HEK293 (cell line): Measurements from ENCODE around the gene WWOX.

Experiments
- CTCF ChIA-PET: fragments of 350-600 bp; formaldehyde crosslinking; extraction: SDS; loops from one replicate; lab custom pipeline; 2021; ENCODE audit warnings: antibody characterized with exemption; lab: Yijun Ruan, JAX
- POLR2A ChIA-PET: fragments of 300-600 bp; formaldehyde crosslinking; extraction: SDS; loops from one replicate; lab custom pipeline; 2020; ENCODE audit warnings: antibody characterized with exemption, inconsistent platforms; lab: Yijun Ruan, JAX
- H3K27ac ChIP-seq: fragments of 200-500 bp; sonication (Bioruptor generic); 2 replicates; pipeline ENCODE4 v1.5.1; 2014; ENCODE audit warnings: low read depth, low read length, control low read depth, inconsistent platforms; ENCODE audit errors: extremely low read depth
- H3K36me3 ChIP-seq, 2 experiments: fragments of 200-500 bp in 1 of 2; sonication (Bioruptor generic) in 1 of 2; 1 replicate in 1 of 2; 2 replicates in 1 of 2; pipeline ENCODE4 v1.5.1; 2014 to 2017; ENCODE audit warnings: inconsistent platforms in 2 of 2, low read length in 2 of 2; ENCODE audit not compliant: control insufficient read depth in 2 of 2, insufficient read depth in 1 of 2
- H3K4me1 ChIP-seq: fragments of 200-500 bp; sonication (Bioruptor generic); 2 replicates; pipeline ENCODE4 v1.5.1; 2014; ENCODE audit warnings: mild to moderate bottlenecking, low read length, inconsistent platforms; ENCODE audit not compliant: control insufficient read depth, insufficient read depth
- H3K4me3 ChIP-seq: 2 replicates; pipeline ENCODE4 v1.5.1; 2011; ENCODE audit warnings: low read depth, mild to moderate bottlenecking, control low read depth, low read length, moderate library complexity
- H3K9me3 ChIP-seq: fragments of 200-500 bp; sonication (Bioruptor generic); 2 replicates; pipeline ENCODE4 v1.5.1; 2014; ENCODE audit warnings: low read depth, low read length, inconsistent platforms; ENCODE audit not compliant: control insufficient read depth, insufficient read depth
- GLI2 ChIP-seq: fragments of 450-650 bp; formaldehyde crosslinking; IDR thresholded peaks from 2 replicates; pipeline ENCODE4; 2017; ENCODE audit warnings: missing biosample characterization, missing genetic modification characterization, low read depth, borderline replicate concordance
- HIC1 ChIP-seq: fragments of 450-650 bp; formaldehyde crosslinking; IDR thresholded peaks from 2 replicates; pipeline ENCODE4 v1.5.1; 2016; ENCODE audit warnings: missing biosample characterization, missing genetic modification characterization
- KLF16 ChIP-seq: fragments of 450-650 bp; formaldehyde crosslinking; IDR thresholded peaks from 2 replicates; pipeline ENCODE4 v1.5.1; 2017; ENCODE audit warnings: missing biosample characterization, missing genetic modification characterization
- MEIS1 ChIP-seq: sonication (generic); formaldehyde crosslinking; IDR thresholded peaks from 2 replicates; pipeline ENCODE4 v1.8.1; 2022; ENCODE audit warnings: missing genetic modification reagents, mild to moderate bottlenecking, borderline replicate concordance
- PRDM2 ChIP-seq: fragments of 450-650 bp; formaldehyde crosslinking; IDR thresholded peaks from 2 replicates; pipeline ENCODE4 v1.5.1; 2016; ENCODE audit warnings: missing biosample characterization, missing genetic modification characterization, borderline replicate concordance
- TRIM28 ChIP-seq: IDR thresholded peaks from 2 replicates; pipeline ENCODE4 v1.6.1; 2011; ENCODE audit warnings: low read length, control low read depth, borderline replicate concordance
- ZBTB6 ChIP-seq: fragments of 450-650 bp; formaldehyde crosslinking; IDR thresholded peaks from 2 replicates; pipeline ENCODE4 v1.5.1; 2017; ENCODE audit warnings: missing biosample characterization, missing genetic modification characterization
- ZFP37 ChIP-seq: fragments of 450-650 bp; formaldehyde crosslinking; IDR thresholded peaks from 2 replicates; pipeline ENCODE4 v1.5.1; 2016; ENCODE audit warnings: missing biosample characterization, missing genetic modification characterization
- ZFP41 ChIP-seq: fragments of 450-650 bp; formaldehyde crosslinking; IDR thresholded peaks from 2 replicates; pipeline ENCODE4 v1.5.1; 2016; ENCODE audit warnings: missing biosample characterization, missing genetic modification characterization, borderline replicate concordance
- ZNF132 ChIP-seq: fragments of 450-650 bp; formaldehyde crosslinking; IDR thresholded peaks from 2 replicates; pipeline ENCODE4 v1.5.1; 2017; ENCODE audit warnings: missing biosample characterization, missing genetic modification characterization, borderline replicate concordance
- ZNF174 ChIP-seq: fragments of 450-650 bp; formaldehyde crosslinking; IDR thresholded peaks from 2 replicates; pipeline ENCODE4 v1.5.0; 2017; ENCODE audit warnings: missing biosample characterization, mild to moderate bottlenecking, missing genetic modification characterization
- ZNF26 ChIP-seq: fragments of 450-650 bp; formaldehyde crosslinking; IDR thresholded peaks from 2 replicates; pipeline ENCODE4 v1.5.1; 2016; ENCODE audit warnings: missing biosample characterization, missing genetic modification characterization
- ZNF311 ChIP-seq: fragments of 450-650 bp; formaldehyde crosslinking; IDR thresholded peaks from 2 replicates; pipeline ENCODE4 v1.5.1; 2017; ENCODE audit warnings: missing biosample characterization, missing genetic modification characterization, borderline replicate concordance
- ZNF350 ChIP-seq: fragments of 450-650 bp; formaldehyde crosslinking; IDR thresholded peaks from 2 replicates; pipeline ENCODE4 v1.5.0; 2017; ENCODE audit warnings: missing biosample characterization, mild to moderate bottlenecking, missing genetic modification characterization
- ZNF48 ChIP-seq: fragments of 450-650 bp; formaldehyde crosslinking; IDR thresholded peaks from 2 replicates; pipeline ENCODE4 v1.5.1; 2016; ENCODE audit warnings: missing biosample characterization, missing genetic modification characterization
- ZNF510 ChIP-seq: fragments of 450-650 bp; formaldehyde crosslinking; IDR thresholded peaks from 2 replicates; pipeline ENCODE4 v1.5.1; 2018; ENCODE audit warnings: mild to moderate bottlenecking, missing genetic modification characterization, missing biosample characterization; ENCODE audit not compliant: insufficient replicate concordance
- ZNF555 ChIP-seq: fragments of 450-650 bp; formaldehyde crosslinking; conservative IDR thresholded peaks from 2 replicates; pipeline ENCODE4 v1.5.1; 2017; ENCODE audit warnings: missing biosample characterization, mild to moderate bottlenecking, missing genetic modification characterization, inconsistent platforms
- ZNF621 ChIP-seq: fragments of 450-650 bp; formaldehyde crosslinking; IDR thresholded peaks from 2 replicates; pipeline ENCODE4 v1.5.1; 2017; ENCODE audit warnings: missing biosample characterization, missing genetic modification characterization
- ZNF626 ChIP-seq: fragments of 450-650 bp; sonication (Bioruptor Pico); formaldehyde crosslinking; IDR thresholded peaks from 2 replicates; pipeline ENCODE4 v1.5.1; 2018; ENCODE audit warnings: missing biosample characterization, missing genetic modification characterization, inconsistent platforms
- ZNF747 ChIP-seq: fragments of 450-650 bp; formaldehyde crosslinking; IDR thresholded peaks from 2 replicates; pipeline ENCODE4 v1.5.1; 2016; ENCODE audit warnings: missing biosample characterization, missing genetic modification characterization

WWOX gene

GRCh38 chr16:78563905-78564304 lies 464.5 kb downstream of the WWOX start (continued):
- peak; percentile 61; the same call in 1 of the 2 replicates for TF ChIP-seq TRIM28
- TF ChIP-seq, all 188 proteins: peak for 2

GRCh38 chr16:78566397-78567073 lies 467.1 kb downstream of the WWOX start:
- no peaks in the 10 kb centered on the region for H3K4me1 ChIP-seq
- H3K36me3 ChIP-seq: no peaks in the 10 kb centered on the region
- H3K27ac ChIP-seq: no peak overlapping the region
- CTCF ChIA-PET: no interaction called here
- POLR2A ChIA-PET: no interaction called here
- no peak overlapping the region for H3K4me3 ChIP-seq
- TF ChIP-seq ZFP41 (tag by site-specific recombination) (no peak), ZNF174 (tag by site-specific recombination) (no peak), ZBTB6 (tag by site-specific recombination) (no peak), ZNF626 (tag by site-specific recombination) (no peak), ZNF26 (tag by site-specific recombination) (no peak), ZNF747 (tag by site-specific recombination) (no peak), ZNF350 (no peak), ZNF510 (tag by site-specific recombination) (no peak), ZNF311 (tag by site-specific recombination) (no peak), ZNF621 (tag by site-specific recombination) (no peak), MEIS1 (CRISPR knock-in tag) (no peak), PRDM2 (tag by site-specific recombination) (no peak), HIC1 (tag by site-specific recombination) (no peak), GLI2 (tag by site-specific recombination) (no peak), ZNF48 (no peak), KLF16 (tag by site-specific recombination) (no peak), ZNF132 (tag by site-specific recombination) (no peak), ZNF555 (tag by site-specific recombination) (no peak), ZFP37 (tag by site-specific recombination) (no peak)
- no peaks in the 10 kb centered on the region for H3K9me3 ChIP-seq
